H9 (cell line): Measurements from ENCODE around the gene ITM2B. TPM values are rescaled to one million over a fixed set of nuclear protein-coding genes. Genes with fewer than 3 reads are reported as not detected.

Experiments
- DNase-seq: peaks from one replicate; pipeline ENCODE4 v3.0.0-alpha.2; 2017
- H2AFZ ChIP-seq: one replicate; pipeline ENCODE4 v1.6.1; 2013; ENCODE audit warnings: mild to moderate bottlenecking, low read length, control low read depth, moderate library complexity
- H2AK5ac ChIP-seq: 2 replicates; pipeline ENCODE4 v1.6.1; 2013; ENCODE audit warnings: low read length, control low read depth, mixed read lengths; ENCODE audit not compliant: insufficient read length
- H2BK120ac ChIP-seq: one replicate; pipeline ENCODE4 v1.6.1; 2013; ENCODE audit warnings: low read depth, mild to moderate bottlenecking, low read length, control low read depth, inconsistent platforms; ENCODE audit not compliant: poor library complexity, severe bottlenecking
- H2BK12ac ChIP-seq: 2 replicates; pipeline ENCODE4 v1.6.1; 2013; ENCODE audit warnings: low read length, control low read depth, mixed read lengths, low read depth; ENCODE audit not compliant: insufficient read length
- H2BK15ac ChIP-seq: 2 replicates; pipeline ENCODE4 v1.6.1; 2013; ENCODE audit warnings: low read depth, low read length, control low read depth
- H2BK20ac ChIP-seq: one replicate; pipeline ENCODE4 v1.6.1; 2013; ENCODE audit warnings: low read depth, mild to moderate bottlenecking, low read length, control low read depth, inconsistent platforms; ENCODE audit not compliant: poor library complexity, severe bottlenecking
- H2BK5ac ChIP-seq: 2 replicates; pipeline ENCODE4 v1.6.1; 2013; ENCODE audit warnings: low read length, control low read depth, mixed read lengths; ENCODE audit not compliant: insufficient read length
- H3K14ac ChIP-seq: 2 replicates; pipeline ENCODE4 v1.6.1; 2013; ENCODE audit warnings: low read length, control low read depth; ENCODE audit not compliant: insufficient read depth
- H3K18ac ChIP-seq: 2 replicates; pipeline ENCODE4 v1.6.1; 2013; ENCODE audit warnings: low read depth, mild to moderate bottlenecking, mixed read lengths, low read length, control low read depth; ENCODE audit not compliant: insufficient read length
- H3K23ac ChIP-seq: 2 replicates; pipeline ENCODE4 v1.6.1; 2013; ENCODE audit warnings: low read length, control low read depth, mixed read lengths, low read depth; ENCODE audit not compliant: insufficient read length
- H3K23me2 ChIP-seq: 2 replicates; pipeline ENCODE4 v1.6.1; 2013; ENCODE audit warnings: low read depth, mild to moderate bottlenecking, mixed read lengths, low read length, control low read depth; ENCODE audit not compliant: insufficient read length, poor library complexity, severe bottlenecking
- H3K27ac ChIP-seq: 2 replicates; pipeline ENCODE4 v1.5.1; 2013; ENCODE audit warnings: low read length, control low read depth, mixed read lengths, low read depth; ENCODE audit not compliant: insufficient read length
- H3K27me3 ChIP-seq: 2 replicates; pipeline ENCODE4 v1.6.1; 2013; ENCODE audit warnings: low read length, control low read depth, inconsistent platforms; ENCODE audit not compliant: insufficient read depth
- H3K4ac ChIP-seq: 2 replicates; pipeline ENCODE4 v1.6.1; 2013; ENCODE audit warnings: low read depth, mild to moderate bottlenecking, control low read depth, inconsistent platforms, low read length, moderate library complexity
- H3K4me1 ChIP-seq: 2 replicates; pipeline ENCODE4 v1.6.1; 2013; ENCODE audit warnings: low read length, control low read depth, inconsistent platforms; ENCODE audit not compliant: insufficient read depth
- H3K4me2 ChIP-seq: 2 replicates; pipeline ENCODE4 v1.6.1; 2013; ENCODE audit warnings: low read length, control low read depth, mixed read lengths; ENCODE audit not compliant: insufficient read length, insufficient read depth
- H3K56ac ChIP-seq: 2 replicates; pipeline ENCODE4 v1.6.1; 2013; ENCODE audit warnings: low read depth, mild to moderate bottlenecking, mixed read lengths, low read length, control low read depth; ENCODE audit not compliant: insufficient read length
- H3K79me1 ChIP-seq: 2 replicates; pipeline ENCODE4 v1.6.1; 2013; ENCODE audit warnings: low read depth, mild to moderate bottlenecking, moderate library complexity, low read length, control low read depth, inconsistent platforms; ENCODE audit not compliant: insufficient read depth, poor library complexity, severe bottlenecking
- H3K79me2 ChIP-seq: 2 replicates; pipeline ENCODE4 v1.6.1; 2013; ENCODE audit warnings: low read length, control low read depth, inconsistent platforms; ENCODE audit not compliant: insufficient read depth
- H3K9ac ChIP-seq: 2 replicates; pipeline ENCODE4 v1.6.1; 2013; ENCODE audit warnings: low read length, control low read depth, mixed read lengths; ENCODE audit not compliant: insufficient read length; ENCODE audit errors: extremely low read depth
- H3K9me3 ChIP-seq: one replicate; pipeline ENCODE4 v1.6.1; 2013; ENCODE audit warnings: low read depth, low read length, inconsistent platforms; ENCODE audit not compliant: control insufficient read depth
- H3T11ph ChIP-seq: one replicate; pipeline ENCODE4 v1.6.1; 2013; ENCODE audit warnings: mild to moderate bottlenecking, low read length, control low read depth, inconsistent platforms
- H4K20me1 ChIP-seq: one replicate; pipeline ENCODE4 v1.6.1; 2013; ENCODE audit not compliant: control insufficient read depth, insufficient read length, insufficient read depth
- H4K5ac ChIP-seq: 2 replicates; pipeline ENCODE4 v1.6.1; 2013; ENCODE audit warnings: low read depth, mild to moderate bottlenecking, mixed read lengths, low read length, control low read depth; ENCODE audit not compliant: insufficient read length
- H4K8ac ChIP-seq: replicated peaks from 2 replicates; pipeline ENCODE4 v1.6.1; 2013; ENCODE audit warnings: low read length, control low read depth, mixed read lengths, low read depth; ENCODE audit not compliant: insufficient read length
- H4K91ac ChIP-seq: 2 replicates; pipeline ENCODE4 v1.6.1; 2013; ENCODE audit warnings: low read depth, mild to moderate bottlenecking, moderate library complexity, mixed read lengths, low read length, control low read depth; ENCODE audit not compliant: insufficient read length
- H3K27ac Mint-ChIP-seq, 3 experiments: 2 replicates in 2 of 3; 3 replicates in 1 of 3; pipeline ENCODE4 v1.8.0; 2020 to 2021; ENCODE audit warnings: mixed read lengths in 3 of 3, mild to moderate bottlenecking in 1 of 3, moderate library complexity in 1 of 3
- H3K27me3 Mint-ChIP-seq: 2 replicates; pipeline ENCODE4 v1.8.0; 2021; ENCODE audit warnings: low read depth, mild to moderate bottlenecking, moderate library complexity, mixed read lengths
- H3K36me3 Mint-ChIP-seq, 3 experiments: 2 replicates in 2 of 3; 3 replicates in 1 of 3; pipeline ENCODE4 v1.8.0; 2020 to 2021; ENCODE audit warnings: low read depth in 3 of 3, mixed read lengths in 3 of 3; ENCODE audit not compliant: insufficient read depth in 1 of 3
- H3K4me1 Mint-ChIP-seq, 2 experiments: 2 replicates each; pipeline ENCODE4 v1.8.0; 2020; ENCODE audit warnings: mixed read lengths in 2 of 2
- H3K4me3 Mint-ChIP-seq, 2 experiments: 2 replicates in 1 of 2; 3 replicates in 1 of 2; pipeline ENCODE4 v1.8.0; 2020 to 2021; ENCODE audit warnings: mild to moderate bottlenecking in 2 of 2, mixed read lengths in 2 of 2, moderate library complexity in 1 of 2
- H3K9me3 Mint-ChIP-seq, 2 experiments: 2 replicates in 1 of 2; 3 replicates in 1 of 2; pipeline ENCODE4 v1.8.0; 2020; ENCODE audit warnings: mild to moderate bottlenecking in 2 of 2, mixed read lengths in 2 of 2, moderate library complexity in 1 of 2
- WGBS: extraction: QIAGEN DNeasy Blood & Tissue Kit; methylation state at CpG from one replicate; pipeline ENCODE4 v1.1.7; 2013; ENCODE audit warnings: missing lambda C conversion rate, low lambda C conversion rate, mixed read lengths; ENCODE audit not compliant: insufficient read length; ENCODE audit errors: extremely low coverage; 5-methylcytosine and 5-hydroxymethylcytosine counted together
- total RNA-seq: library from RNA; stranded (reverse); gene quantifications from 2 replicates; pipeline ENCODE4 v1.2.1, GENCODE V29; 2021
- TF ChIP-seq, protein P1 (sequence below): fragments of 200-600 bp; sonication (generic); conservative IDR thresholded peaks from 3 replicates; pipeline ENCODE4 v1.8.0; 2021; ENCODE audit warnings: antibody characterized with exemption, mild to moderate bottlenecking

ITM2B gene
- total RNA-seq, 1 experiment from 2014 or later: 175 TPM

DNA sequence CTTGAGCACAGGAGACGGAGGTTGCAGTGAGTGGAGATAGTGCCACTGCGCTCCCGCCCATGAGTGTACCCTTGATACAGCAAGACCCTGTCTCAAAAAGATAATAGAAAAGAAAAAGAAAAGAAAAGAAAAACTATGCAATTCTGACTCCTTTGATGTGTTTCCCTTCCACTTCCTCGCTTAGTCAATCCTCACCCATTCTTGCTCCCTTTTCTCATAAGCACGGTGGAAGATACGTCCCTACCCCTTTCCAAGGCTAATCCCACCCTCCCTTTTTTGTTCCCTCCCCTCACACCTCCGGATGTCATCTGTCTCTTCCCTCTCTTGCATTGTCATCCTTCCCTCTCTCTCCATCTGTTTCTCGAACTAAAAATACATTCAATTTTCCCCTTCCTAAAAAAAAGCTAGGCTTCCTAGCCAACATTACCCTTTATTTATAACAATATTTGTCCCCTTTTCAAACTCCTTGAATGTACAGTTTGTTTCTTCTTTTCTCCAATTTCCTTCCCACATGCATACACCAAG, 40.5 kb upstream of the ITM2B start:
- H3K14ac ChIP-seq: no peak overlapping the region
- 100% methylated on average over 1 of the region's 8 CpGs for WGBS
- TF ChIP-seq, protein P1, sequence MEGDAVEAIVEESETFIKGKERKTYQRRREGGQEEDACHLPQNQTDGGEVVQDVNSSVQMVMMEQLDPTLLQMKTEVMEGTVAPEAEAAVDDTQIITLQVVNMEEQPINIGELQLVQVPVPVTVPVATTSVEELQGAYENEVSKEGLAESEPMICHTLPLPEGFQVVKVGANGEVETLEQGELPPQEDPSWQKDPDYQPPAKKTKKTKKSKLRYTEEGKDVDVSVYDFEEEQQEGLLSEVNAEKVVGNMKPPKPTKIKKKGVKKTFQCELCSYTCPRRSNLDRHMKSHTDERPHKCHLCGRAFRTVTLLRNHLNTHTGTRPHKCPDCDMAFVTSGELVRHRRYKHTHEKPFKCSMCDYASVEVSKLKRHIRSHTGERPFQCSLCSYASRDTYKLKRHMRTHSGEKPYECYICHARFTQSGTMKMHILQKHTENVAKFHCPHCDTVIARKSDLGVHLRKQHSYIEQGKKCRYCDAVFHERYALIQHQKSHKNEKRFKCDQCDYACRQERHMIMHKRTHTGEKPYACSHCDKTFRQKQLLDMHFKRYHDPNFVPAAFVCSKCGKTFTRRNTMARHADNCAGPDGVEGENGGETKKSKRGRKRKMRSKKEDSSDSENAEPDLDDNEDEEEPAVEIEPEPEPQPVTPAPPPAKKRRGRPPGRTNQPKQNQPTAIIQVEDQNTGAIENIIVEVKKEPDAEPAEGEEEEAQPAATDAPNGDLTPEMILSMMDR: no peak
- H2AK5ac ChIP-seq: no peak overlapping the region
- H3T11ph ChIP-seq: no peak overlapping the region
- no peak overlapping the region for H3K9ac ChIP-seq
- H3K79me1 ChIP-seq: no peaks in the 10 kb centered on the region
- Mint-ChIP-seq H3K4me1 (peaks cover 2 to 6% of the 10 kb centered on the region in 2 experiments; a peak in 3 of 4 replicates), H3K9me3 (no peaks in the 10 kb centered on the region; a peak in 1 of 5 replicates), H3K27ac (no peak overlapping the region), H3K36me3 (no peaks in the 10 kb centered on the region), H3K27me3 (no peaks in the 10 kb centered on the region), H3K4me3 (no peak overlapping the region)
- no peak overlapping the region for H2BK15ac ChIP-seq
- H3K27me3 ChIP-seq: no peaks in the 10 kb centered on the region
- H3K18ac ChIP-seq: no peak overlapping the region
- no peak overlapping the region for H3K4me2 ChIP-seq
- H2AFZ ChIP-seq: no peak overlapping the region
- no peak overlapping the region for H4K8ac ChIP-seq
- no peaks in the 10 kb centered on the region for H3K4me1 ChIP-seq
- H3K23ac ChIP-seq: no peak overlapping the region
- H3K23me2 ChIP-seq: no peaks in the 10 kb centered on the region
- no peak overlapping the region for H2BK12ac ChIP-seq
- H4K20me1 ChIP-seq: no peaks in the 10 kb centered on the region
- H2BK20ac ChIP-seq: no peak overlapping the region
- H3K79me2 ChIP-seq: no peaks in the 10 kb centered on the region
- no peaks in the 10 kb centered on the region for H3K9me3 ChIP-seq
- H3K4ac ChIP-seq: no peak overlapping the region
- no peak overlapping the region for H2BK120ac ChIP-seq
- H4K91ac ChIP-seq: no peak overlapping the region
- no peak overlapping the region for H3K56ac ChIP-seq
- H2BK5ac ChIP-seq: no peak overlapping the region
- no peak for DNase-seq
- no peak overlapping the region for H3K27ac ChIP-seq
- no peak overlapping the region for H4K5ac ChIP-seq
